WTC11 (cell line): ENCODE data around the gene ACSF3. TPM values are rescaled to one million over a fixed set of nuclear protein-coding genes. Genes with fewer than 3 reads are reported as not detected.
A peak's percentile ranks its signal among the peaks of the same experiment; 100 is the strongest.

Experiments used
- ATAC-seq: fragments of 200-7000 bp; cut with Tn5 transposase; 2 replicates; pipeline ENCODE4 v1.10.0; 2021; ENCODE audit warnings: mild to moderate bottlenecking, moderate library complexity
- CTCF ChIA-PET: fragments of 300-600 bp; sonication (Branson Sonifier 250); formaldehyde crosslinking; loops from one replicate; lab custom pipeline; 2021; ENCODE audit warnings: antibody characterized with exemption; lab: Charles Lee
- POLR2A ChIA-PET: fragments of 350-600 bp; sonication (Branson Sonifier 250); formaldehyde crosslinking; loops from one replicate; lab custom pipeline; 2021; ENCODE audit warnings: antibody characterized with exemption; lab: Charles Lee
- DNase-seq: peaks from one replicate; pipeline ENCODE4 v3.0.0; 2021; ENCODE audit warnings: low spot score
- H3K27ac Mint-ChIP-seq: 2 replicates; pipeline ENCODE4 v1.8.0; 2021; ENCODE audit warnings: mixed read lengths
- H3K27me3 Mint-ChIP-seq: 2 replicates; pipeline ENCODE4 v1.8.0; 2021; ENCODE audit warnings: low read depth, mild to moderate bottlenecking, moderate library complexity, mixed read lengths
- H3K36me3 Mint-ChIP-seq: 2 replicates; pipeline ENCODE4 v1.8.0; 2021; ENCODE audit warnings: mixed read lengths
- H3K4me1 Mint-ChIP-seq: 2 replicates; pipeline ENCODE4 v1.8.0; 2022; ENCODE audit warnings: mixed read lengths
- H3K4me3 Mint-ChIP-seq: 2 replicates; pipeline ENCODE4 v1.8.0; 2021; ENCODE audit warnings: mild to moderate bottlenecking, moderate library complexity, mixed read lengths
- H3K9me3 Mint-ChIP-seq: 2 replicates; pipeline ENCODE4 v1.8.0; 2021; ENCODE audit warnings: mixed read lengths
- AR ChIP-seq: fragments of 250-450 bp; sonication (Bioruptor Pico); IDR thresholded peaks from 2 replicates; pipeline ENCODE4 v1.9.0; 2021; ENCODE audit warnings: mild to moderate bottlenecking
- CDX4 ChIP-seq: fragments of 250-450 bp; sonication (Bioruptor Pico); IDR thresholded peaks from 2 replicates; pipeline ENCODE4 v1.9.0; 2021; ENCODE audit warnings: moderate library complexity, mild to moderate bottlenecking, inconsistent platforms, borderline replicate concordance
- IRF2 ChIP-seq: sonication (generic); formaldehyde crosslinking; IDR thresholded peaks from 2 replicates; pipeline ENCODE4 v1.8.0; 2022; ENCODE audit warnings: low read depth, missing genetic modification reagents, borderline replicate concordance
- MLX ChIP-seq: sonication (generic); formaldehyde crosslinking; IDR thresholded peaks from 2 replicates; pipeline ENCODE4 v1.8.1; 2023; ENCODE audit warnings: mild to moderate bottlenecking, missing genetic modification reagents, moderate library complexity
- NFE2L1 ChIP-seq: sonication (generic); formaldehyde crosslinking; IDR thresholded peaks from 2 replicates; pipeline ENCODE4 v1.8.1; 2023; ENCODE audit warnings: missing genetic modification reagents
- NR1H2 ChIP-seq: sonication (generic); formaldehyde crosslinking; IDR thresholded peaks from 2 replicates; pipeline ENCODE4 v1.9.0; 2021; ENCODE audit warnings: mild to moderate bottlenecking, moderate library complexity, missing genetic modification reagents
- OVOL2 ChIP-seq: fragments of 250-450 bp; sonication (Bioruptor Pico); IDR thresholded peaks from 2 replicates; pipeline ENCODE4 v1.9.0; 2021; ENCODE audit warnings: mild to moderate bottlenecking, borderline replicate concordance
- RELA ChIP-seq: sonication (generic); formaldehyde crosslinking; IDR thresholded peaks from 2 replicates; pipeline ENCODE4 v1.8.1; 2022; ENCODE audit warnings: missing genetic modification reagents, mild to moderate bottlenecking, borderline replicate concordance
- SOX15 ChIP-seq: fragments of 250-450 bp; sonication (Bioruptor Pico); IDR thresholded peaks from 2 replicates; pipeline ENCODE4 v1.9.0; 2021; ENCODE audit warnings: mild to moderate bottlenecking
- SP1 ChIP-seq: sonication (generic); formaldehyde crosslinking; conservative IDR thresholded peaks from 2 replicates; pipeline ENCODE4 v1.8.1; 2022; ENCODE audit warnings: missing genetic modification reagents
- TEAD1 ChIP-seq: sonication (generic); formaldehyde crosslinking; IDR thresholded peaks from 2 replicates; pipeline ENCODE4 v1.8.0; 2022; ENCODE audit warnings: mild to moderate bottlenecking, missing genetic modification reagents
- USF2 ChIP-seq: sonication (generic); formaldehyde crosslinking; IDR thresholded peaks from 2 replicates; pipeline ENCODE4 v1.8.1; 2023; ENCODE audit warnings: mild to moderate bottlenecking, missing genetic modification reagents, moderate library complexity
- ZNF121 ChIP-seq: sonication (generic); formaldehyde crosslinking; IDR thresholded peaks from 2 replicates; pipeline ENCODE4 v1.8.0; 2023; ENCODE audit warnings: missing genetic modification reagents
- ZNF512 ChIP-seq: sonication (generic); formaldehyde crosslinking; IDR thresholded peaks from 2 replicates; pipeline ENCODE4 v1.8.1; 2022; ENCODE audit warnings: missing genetic modification reagents, borderline replicate concordance
- total RNA-seq: library from RNA; stranded (reverse); gene quantifications from 3 replicates; pipeline ENCODE4 v1.2.3, GENCODE V29; 2021
- TF ChIP-seq, protein P1 (sequence below): sonication (generic); formaldehyde crosslinking; IDR thresholded peaks from 2 replicates; pipeline ENCODE4 v1.8.0; 2022; ENCODE audit warnings: mild to moderate bottlenecking, missing genetic modification reagents
- TF ChIP-seq, protein P2 (sequence below): sonication (generic); formaldehyde crosslinking; IDR thresholded peaks from 2 replicates; pipeline ENCODE4 v1.8.1; 2022; ENCODE audit warnings: low read depth, missing genetic modification reagents, borderline replicate concordance
- TF ChIP-seq, protein P3 (sequence below): sonication (generic); formaldehyde crosslinking; IDR thresholded peaks from 2 replicates; pipeline ENCODE4 v1.8.0; 2023; ENCODE audit warnings: missing genetic modification reagents, mild to moderate bottlenecking, borderline replicate concordance
- TF ChIP-seq, protein P4 (sequence below): sonication (generic); formaldehyde crosslinking; conservative IDR thresholded peaks from 2 replicates; pipeline ENCODE4 v1.8.1; 2022; ENCODE audit warnings: mild to moderate bottlenecking, missing genetic modification reagents
- TF ChIP-seq, protein P5 (sequence below): sonication (generic); formaldehyde crosslinking; IDR thresholded peaks from 2 replicates; pipeline ENCODE4 v1.8.1; 2023; ENCODE audit warnings: mild to moderate bottlenecking, missing genetic modification reagents

ACSF3 gene
- total RNA-seq, 1 experiment from 2014 or later: 22.9 TPM

- peak; percentile 9 for DNase-seq
- CTCF ChIA-PET: no interaction called here
- Mint-ChIP-seq H3K4me3 (no peak overlapping the region), H3K27ac (no peak overlapping the region), H3K4me1 (peaks cover 7% of the 10 kb centered on the region), H3K36me3 (peaks cover 52% of the 10 kb centered on the region), H3K27me3 (no peaks in the 10 kb centered on the region)
- POLR2A ChIA-PET: no interaction called here
- ATAC-seq: no peak
- TF ChIP-seq ZNF121 (CRISPR knock-in tag): no peak
- TF ChIP-seq ZNF512 (CRISPR knock-in tag): no peak
- TF ChIP-seq CDX4 (CRISPR knock-in tag): no peak
- no peak for TF ChIP-seq MLX (CRISPR knock-in tag)
- TF ChIP-seq OVOL2 (CRISPR knock-in tag): no peak
- no peak for TF ChIP-seq SOX15
- TF ChIP-seq, all 79 proteins: peak for 0
- peaks cover 8% of the 10 kb centered on the region for H3K9me3 Mint-ChIP-seq
Measured at GRCh38 chr16:89119661-89120141, 26.0 kb downstream of the ACSF3 start.

GRCh38 chr16:89120281-89120680 is 26.6 kb downstream of the ACSF3 start:
- POLR2A ChIA-PET: no interaction called here
- Mint-ChIP-seq H3K36me3 (peaks cover 50% of the 10 kb centered on the region), H3K9me3 (peaks cover 10% of the 10 kb centered on the region), H3K4me3 (no peak overlapping the region), H3K27ac (no peak overlapping the region; the same call in 1 of the 2 replicates), H3K27me3 (no peaks in the 10 kb centered on the region), H3K4me1 (peaks cover 7% of the 10 kb centered on the region)
- CTCF ChIA-PET: no interaction called here
- ATAC-seq (no peak), DNase-seq (no peak)
- TF ChIP-seq AR (CRISPR knock-in tag): no peak
- TF ChIP-seq, protein P1, sequence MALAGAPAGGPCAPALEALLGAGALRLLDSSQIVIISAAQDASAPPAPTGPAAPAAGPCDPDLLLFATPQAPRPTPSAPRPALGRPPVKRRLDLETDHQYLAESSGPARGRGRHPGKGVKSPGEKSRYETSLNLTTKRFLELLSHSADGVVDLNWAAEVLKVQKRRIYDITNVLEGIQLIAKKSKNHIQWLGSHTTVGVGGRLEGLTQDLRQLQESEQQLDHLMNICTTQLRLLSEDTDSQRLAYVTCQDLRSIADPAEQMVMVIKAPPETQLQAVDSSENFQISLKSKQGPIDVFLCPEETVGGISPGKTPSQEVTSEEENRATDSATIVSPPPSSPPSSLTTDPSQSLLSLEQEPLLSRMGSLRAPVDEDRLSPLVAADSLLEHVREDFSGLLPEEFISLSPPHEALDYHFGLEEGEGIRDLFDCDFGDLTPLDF (CRISPR knock-in tag): no peak
- no peak for TF ChIP-seq SP1 (CRISPR knock-in tag)
- no peak for TF ChIP-seq NR1H2
- TF ChIP-seq TEAD1 (CRISPR knock-in tag): no peak
- no peak for TF ChIP-seq RELA
- TF ChIP-seq NFE2L1 (CRISPR knock-in tag): no peak
- TF ChIP-seq USF2 (CRISPR knock-in tag): no peak
- TF ChIP-seq, protein P2, sequence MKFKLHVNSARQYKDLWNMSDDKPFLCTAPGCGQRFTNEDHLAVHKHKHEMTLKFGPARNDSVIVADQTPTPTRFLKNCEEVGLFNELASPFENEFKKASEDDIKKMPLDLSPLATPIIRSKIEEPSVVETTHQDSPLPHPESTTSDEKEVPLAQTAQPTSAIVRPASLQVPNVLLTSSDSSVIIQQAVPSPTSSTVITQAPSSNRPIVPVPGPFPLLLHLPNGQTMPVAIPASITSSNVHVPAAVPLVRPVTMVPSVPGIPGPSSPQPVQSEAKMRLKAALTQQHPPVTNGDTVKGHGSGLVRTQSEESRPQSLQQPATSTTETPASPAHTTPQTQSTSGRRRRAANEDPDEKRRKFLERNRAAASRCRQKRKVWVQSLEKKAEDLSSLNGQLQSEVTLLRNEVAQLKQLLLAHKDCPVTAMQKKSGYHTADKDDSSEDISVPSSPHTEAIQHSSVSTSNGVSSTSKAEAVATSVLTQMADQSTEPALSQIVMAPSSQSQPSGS: no peak
- TF ChIP-seq, protein P3, sequence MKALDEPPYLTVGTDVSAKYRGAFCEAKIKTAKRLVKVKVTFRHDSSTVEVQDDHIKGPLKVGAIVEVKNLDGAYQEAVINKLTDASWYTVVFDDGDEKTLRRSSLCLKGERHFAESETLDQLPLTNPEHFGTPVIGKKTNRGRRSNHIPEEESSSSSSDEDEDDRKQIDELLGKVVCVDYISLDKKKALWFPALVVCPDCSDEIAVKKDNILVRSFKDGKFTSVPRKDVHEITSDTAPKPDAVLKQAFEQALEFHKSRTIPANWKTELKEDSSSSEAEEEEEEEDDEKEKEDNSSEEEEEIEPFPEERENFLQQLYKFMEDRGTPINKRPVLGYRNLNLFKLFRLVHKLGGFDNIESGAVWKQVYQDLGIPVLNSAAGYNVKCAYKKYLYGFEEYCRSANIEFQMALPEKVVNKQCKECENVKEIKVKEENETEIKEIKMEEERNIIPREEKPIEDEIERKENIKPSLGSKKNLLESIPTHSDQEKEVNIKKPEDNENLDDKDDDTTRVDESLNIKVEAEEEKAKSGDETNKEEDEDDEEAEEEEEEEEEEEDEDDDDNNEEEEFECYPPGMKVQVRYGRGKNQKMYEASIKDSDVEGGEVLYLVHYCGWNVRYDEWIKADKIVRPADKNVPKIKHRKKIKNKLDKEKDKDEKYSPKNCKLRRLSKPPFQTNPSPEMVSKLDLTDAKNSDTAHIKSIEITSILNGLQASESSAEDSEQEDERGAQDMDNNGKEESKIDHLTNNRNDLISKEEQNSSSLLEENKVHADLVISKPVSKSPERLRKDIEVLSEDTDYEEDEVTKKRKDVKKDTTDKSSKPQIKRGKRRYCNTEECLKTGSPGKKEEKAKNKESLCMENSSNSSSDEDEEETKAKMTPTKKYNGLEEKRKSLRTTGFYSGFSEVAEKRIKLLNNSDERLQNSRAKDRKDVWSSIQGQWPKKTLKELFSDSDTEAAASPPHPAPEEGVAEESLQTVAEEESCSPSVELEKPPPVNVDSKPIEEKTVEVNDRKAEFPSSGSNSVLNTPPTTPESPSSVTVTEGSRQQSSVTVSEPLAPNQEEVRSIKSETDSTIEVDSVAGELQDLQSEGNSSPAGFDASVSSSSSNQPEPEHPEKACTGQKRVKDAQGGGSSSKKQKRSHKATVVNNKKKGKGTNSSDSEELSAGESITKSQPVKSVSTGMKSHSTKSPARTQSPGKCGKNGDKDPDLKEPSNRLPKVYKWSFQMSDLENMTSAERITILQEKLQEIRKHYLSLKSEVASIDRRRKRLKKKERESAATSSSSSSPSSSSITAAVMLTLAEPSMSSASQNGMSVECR (CRISPR knock-in tag): no peak
- TF ChIP-seq, protein P4, sequence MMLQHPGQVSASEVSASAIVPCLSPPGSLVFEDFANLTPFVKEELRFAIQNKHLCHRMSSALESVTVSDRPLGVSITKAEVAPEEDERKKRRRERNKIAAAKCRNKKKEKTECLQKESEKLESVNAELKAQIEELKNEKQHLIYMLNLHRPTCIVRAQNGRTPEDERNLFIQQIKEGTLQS (CRISPR knock-in tag): no peak
- no peak for TF ChIP-seq IRF2 (CRISPR knock-in tag)
- TF ChIP-seq, protein P5, sequence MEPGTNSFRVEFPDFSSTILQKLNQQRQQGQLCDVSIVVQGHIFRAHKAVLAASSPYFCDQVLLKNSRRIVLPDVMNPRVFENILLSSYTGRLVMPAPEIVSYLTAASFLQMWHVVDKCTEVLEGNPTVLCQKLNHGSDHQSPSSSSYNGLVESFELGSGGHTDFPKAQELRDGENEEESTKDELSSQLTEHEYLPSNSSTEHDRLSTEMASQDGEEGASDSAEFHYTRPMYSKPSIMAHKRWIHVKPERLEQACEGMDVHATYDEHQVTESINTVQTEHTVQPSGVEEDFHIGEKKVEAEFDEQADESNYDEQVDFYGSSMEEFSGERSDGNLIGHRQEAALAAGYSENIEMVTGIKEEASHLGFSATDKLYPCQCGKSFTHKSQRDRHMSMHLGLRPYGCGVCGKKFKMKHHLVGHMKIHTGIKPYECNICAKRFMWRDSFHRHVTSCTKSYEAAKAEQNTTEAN (CRISPR knock-in tag): no peak
